Right atrium auricular region (tissue), 2 donors: ENCODE data around the gene C1GALT1. TPM values are rescaled to one million over a fixed set of nuclear protein-coding genes. Genes with fewer than 3 reads are reported as not detected.

Experiments
- DNase-seq: peaks from one replicate; pipeline ENCODE4 v3.0.0-alpha.2; 2019; ENCODE audit warnings: low spot score
- H3K27ac ChIP-seq, 2 donors: fragments of 200-600 bp; sonication (generic); 1 replicate in 1 of 2; 2 replicates in 1 of 2; pipeline ENCODE4 v1.5.1; 2016 to 2019
- H3K27me3 ChIP-seq, 2 donors: fragments of 200-600 bp; sonication (generic); one replicate each; pipeline versions ENCODE4 v1.5.1 to v1.6.0; 2017 to 2019
- H3K36me3 ChIP-seq: fragments of 200-600 bp; sonication (generic); one replicate; pipeline ENCODE4 v1.5.1; 2016
- H3K4me1 ChIP-seq, 2 donors: fragments of 200-600 bp; sonication (generic); one replicate each; pipeline versions ENCODE4 v1.5.1 to v1.6.0; 2017 to 2019
- H3K4me3 ChIP-seq, 2 donors: fragments of 200-600 bp; sonication (generic); 1 replicate in 1 of 2; 2 replicates in 1 of 2; pipeline ENCODE4 v1.5.1; 2017 to 2019; ENCODE audit warnings: mild to moderate bottlenecking in 1 of 2, moderate library complexity in 1 of 2
- H3K9me3 ChIP-seq, 2 donors: fragments of 200-600 bp; sonication (generic); one replicate each; pipeline ENCODE4 v1.5.1; 2019
- total RNA-seq, 2 donors: library from RNA; depleted of rRNA; stranded (reverse); fragments of >200 nt; gene quantifications; one replicate each; pipeline ENCODE4 v1.1.0, GENCODE V29; 2016
- TF ChIP-seq, protein P1 (sequence below), 2 donors: fragments of 200-600 bp; sonication (generic); IDR thresholded peaks; one replicate each; pipeline ENCODE4 v1.5.1; 2019; ENCODE audit warnings: antibody characterized with exemption in 2 of 2

The C1GALT1 gene
- total RNA-seq, 2 donors from 2014 or later: 21.1 to 25.1 TPM

GRCh38 chr7:7201578-7202374, 19.4 kb downstream of the C1GALT1 start:
- Histone ChIP-seq H3K4me3 (no peak overlapping the region), H3K9me3 (peaks cover 0 to 13% of the 10 kb centered on the region in 2 donors), H3K27me3 (no peaks in the 10 kb centered on the region), H3K27ac (no peak overlapping the region), H3K36me3 (no peaks in the 10 kb centered on the region), H3K4me1 (peaks cover 0 to 15% of the 10 kb centered on the region in 2 donors)
- no peak for DNase-seq
- TF ChIP-seq, protein P1, sequence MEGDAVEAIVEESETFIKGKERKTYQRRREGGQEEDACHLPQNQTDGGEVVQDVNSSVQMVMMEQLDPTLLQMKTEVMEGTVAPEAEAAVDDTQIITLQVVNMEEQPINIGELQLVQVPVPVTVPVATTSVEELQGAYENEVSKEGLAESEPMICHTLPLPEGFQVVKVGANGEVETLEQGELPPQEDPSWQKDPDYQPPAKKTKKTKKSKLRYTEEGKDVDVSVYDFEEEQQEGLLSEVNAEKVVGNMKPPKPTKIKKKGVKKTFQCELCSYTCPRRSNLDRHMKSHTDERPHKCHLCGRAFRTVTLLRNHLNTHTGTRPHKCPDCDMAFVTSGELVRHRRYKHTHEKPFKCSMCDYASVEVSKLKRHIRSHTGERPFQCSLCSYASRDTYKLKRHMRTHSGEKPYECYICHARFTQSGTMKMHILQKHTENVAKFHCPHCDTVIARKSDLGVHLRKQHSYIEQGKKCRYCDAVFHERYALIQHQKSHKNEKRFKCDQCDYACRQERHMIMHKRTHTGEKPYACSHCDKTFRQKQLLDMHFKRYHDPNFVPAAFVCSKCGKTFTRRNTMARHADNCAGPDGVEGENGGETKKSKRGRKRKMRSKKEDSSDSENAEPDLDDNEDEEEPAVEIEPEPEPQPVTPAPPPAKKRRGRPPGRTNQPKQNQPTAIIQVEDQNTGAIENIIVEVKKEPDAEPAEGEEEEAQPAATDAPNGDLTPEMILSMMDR (IDR thresholded peaks at IDR 0.05): no peak

DNA sequence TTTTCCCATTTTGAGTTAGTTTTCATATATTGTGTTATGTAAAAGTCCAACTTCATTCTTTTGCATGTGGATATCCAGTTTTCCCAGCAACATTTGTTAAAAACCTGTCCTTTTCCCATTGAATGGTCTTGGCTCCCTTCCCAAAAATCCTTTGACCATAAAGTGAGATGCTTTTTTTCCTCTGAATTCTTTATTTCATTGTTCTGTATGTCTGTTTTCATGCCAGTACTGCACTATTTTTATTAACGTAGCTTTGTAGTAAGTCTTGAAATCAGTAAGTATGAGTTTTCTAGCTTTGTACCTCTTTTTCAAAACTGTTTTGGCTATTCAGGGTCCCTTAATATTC, 20.0 kb downstream of the C1GALT1 start:
- H3K4me1 ChIP-seq: peaks cover 0 to 15% of the 10 kb centered on the region in 2 donors
- H3K4me3 ChIP-seq: no peak overlapping the region
- peaks cover 0 to 13% of the 10 kb centered on the region in 2 donors for H3K9me3 ChIP-seq
- TF ChIP-seq, protein P1 (IDR thresholded peaks at IDR 0.05): no peak
- no peak for DNase-seq
- no peaks in the 10 kb centered on the region for H3K27me3 ChIP-seq
- no peaks in the 10 kb centered on the region for H3K36me3 ChIP-seq
- H3K27ac ChIP-seq: no peak overlapping the region

DNA sequence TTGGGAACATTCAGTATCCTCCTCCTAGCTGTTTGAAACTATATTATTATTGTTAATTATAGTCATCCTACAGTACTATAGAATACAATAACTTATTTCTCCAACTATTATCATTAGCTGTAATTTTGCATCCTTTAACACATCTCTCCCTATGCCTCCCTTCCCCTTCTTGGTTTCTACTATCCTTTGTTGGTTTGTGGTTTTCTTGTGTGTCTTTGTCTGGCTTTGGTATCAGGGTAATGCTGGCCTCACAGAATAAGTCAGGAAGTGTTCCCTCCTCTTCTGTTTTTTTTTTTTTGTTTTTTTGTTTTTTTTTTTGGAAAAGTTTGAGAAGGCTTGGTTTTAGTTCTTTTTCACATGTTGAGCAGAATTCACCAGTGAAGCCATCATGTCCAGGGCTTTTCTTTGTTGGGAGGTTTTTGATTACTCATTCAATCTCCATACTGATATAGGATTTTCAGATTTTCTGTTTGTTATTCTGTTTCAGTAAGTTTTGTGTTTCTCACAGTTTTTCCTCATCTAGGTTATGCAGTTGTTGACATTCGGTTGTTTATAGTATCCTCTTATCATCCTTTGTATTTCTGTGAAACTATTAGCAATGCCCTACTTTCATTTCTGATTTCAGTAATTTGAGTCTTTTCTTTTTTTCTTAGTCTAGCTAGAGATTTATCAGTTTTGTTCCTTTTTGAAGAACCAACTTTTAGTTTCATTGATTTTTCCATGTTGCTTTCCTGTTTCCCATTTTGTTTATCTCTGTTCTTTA, 21.6 kb downstream of the C1GALT1 start:
- Histone ChIP-seq H3K9me3 (peaks cover 0 to 13% of the 10 kb centered on the region in 2 donors), H3K27me3 (no peaks in the 10 kb centered on the region)

DNA sequence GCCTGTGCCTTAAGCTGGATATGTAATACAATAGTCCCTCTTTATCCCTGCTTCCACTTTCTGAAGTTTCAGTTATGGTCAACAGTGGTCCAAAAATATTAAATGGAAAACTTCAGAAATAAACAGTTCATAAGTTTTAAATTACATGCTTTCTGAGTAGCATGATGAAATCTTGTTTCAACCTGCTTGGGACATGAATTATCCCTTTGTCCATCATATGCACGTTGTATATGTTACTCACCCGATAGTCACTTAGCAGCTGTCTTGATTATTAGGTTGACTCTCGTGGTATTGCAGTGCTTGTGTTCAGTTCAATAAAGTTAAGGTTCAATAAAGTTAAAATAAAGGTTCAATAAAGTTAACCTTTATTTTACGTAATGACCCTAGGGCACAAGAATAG, 25.5 kb downstream of the C1GALT1 start:
- Histone ChIP-seq H3K36me3 (no peaks in the 10 kb centered on the region), H3K27me3 (no peaks in the 10 kb centered on the region), H3K4me1 (no peaks in the 10 kb centered on the region), H3K4me3 (no peak overlapping the region), H3K27ac (no peak overlapping the region), H3K9me3 (no peaks in the 10 kb centered on the region)
- DNase-seq: no peak
- TF ChIP-seq, protein P1 (IDR thresholded peaks at IDR 0.05): no peak

More for the DNA sequence above, 21.6 kb downstream of the C1GALT1 start:
- no peak for DNase-seq
- no peak overlapping the region for H3K27ac ChIP-seq
- H3K4me3 ChIP-seq: no peak overlapping the region
- TF ChIP-seq, protein P1 (IDR thresholded peaks at IDR 0.05): no peak
- H3K36me3 ChIP-seq: no peaks in the 10 kb centered on the region
- peaks cover 0 to 15% of the 10 kb centered on the region in 2 donors for H3K4me1 ChIP-seq

DNA sequence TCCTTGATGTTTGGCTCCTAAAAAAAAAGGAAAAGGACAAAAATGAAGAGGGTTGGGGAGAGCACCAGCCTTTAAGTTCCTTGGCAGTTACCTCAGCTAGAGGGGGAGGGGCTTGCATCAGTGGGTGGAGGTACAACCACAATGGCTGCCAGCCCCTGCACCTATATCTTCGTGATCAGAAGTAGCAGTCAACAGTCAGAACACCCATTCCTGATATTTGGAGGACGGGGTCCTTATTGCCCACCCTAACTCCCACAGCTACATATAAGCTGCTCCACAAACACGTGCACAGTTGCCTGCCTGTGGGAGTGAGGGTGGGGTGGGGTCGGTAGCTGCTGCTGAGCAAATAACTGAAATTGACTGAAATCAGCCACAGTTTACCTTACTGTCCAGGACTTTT, 26.2 kb downstream of the C1GALT1 start:
- no peak for DNase-seq
- Histone ChIP-seq H3K27ac (no peak overlapping the region), H3K27me3 (no peaks in the 10 kb centered on the region), H3K9me3 (no peaks in the 10 kb centered on the region), H3K4me3 (no peak overlapping the region), H3K4me1 (no peaks in the 10 kb centered on the region), H3K36me3 (no peaks in the 10 kb centered on the region)
- TF ChIP-seq, protein P1 (IDR thresholded peaks at IDR 0.05): no peak
